CD4-positive, alpha-beta T cell treated with Interleukin-4 for 4 hours (primary cell): ENCODE measurements around the gene TECTA.
"Not testable (repeated sequence)": the region's sequence is repeated elsewhere in the genome, so short reads cannot be mapped to it uniquely, and the experiment has no call there.

Experiments used
- DNase-seq: peaks from one replicate; pipeline ENCODE4 v3.0.0-alpha.2; 2020

The TECTA gene

DNA sequence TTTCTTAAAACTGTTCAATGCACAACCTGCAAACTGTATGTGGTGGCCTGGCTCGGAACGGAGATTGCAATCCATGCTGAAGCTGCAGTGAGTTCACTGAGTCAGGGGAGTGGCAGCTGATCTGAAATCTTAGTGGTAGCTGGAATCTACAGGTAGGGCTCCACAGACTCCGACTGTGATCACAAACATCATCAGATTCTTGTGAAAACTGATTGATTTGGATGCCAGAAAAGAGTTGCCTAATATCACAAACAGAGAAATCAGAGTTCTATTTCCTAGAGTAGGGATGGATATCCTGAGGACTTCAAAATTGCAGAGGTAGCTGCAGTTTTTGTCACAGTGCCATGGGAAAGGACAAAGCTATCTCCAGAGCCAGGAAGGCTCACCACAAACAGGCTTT is 134.0 kb downstream of the TECTA start:
- no peak for DNase-seq

DNA sequence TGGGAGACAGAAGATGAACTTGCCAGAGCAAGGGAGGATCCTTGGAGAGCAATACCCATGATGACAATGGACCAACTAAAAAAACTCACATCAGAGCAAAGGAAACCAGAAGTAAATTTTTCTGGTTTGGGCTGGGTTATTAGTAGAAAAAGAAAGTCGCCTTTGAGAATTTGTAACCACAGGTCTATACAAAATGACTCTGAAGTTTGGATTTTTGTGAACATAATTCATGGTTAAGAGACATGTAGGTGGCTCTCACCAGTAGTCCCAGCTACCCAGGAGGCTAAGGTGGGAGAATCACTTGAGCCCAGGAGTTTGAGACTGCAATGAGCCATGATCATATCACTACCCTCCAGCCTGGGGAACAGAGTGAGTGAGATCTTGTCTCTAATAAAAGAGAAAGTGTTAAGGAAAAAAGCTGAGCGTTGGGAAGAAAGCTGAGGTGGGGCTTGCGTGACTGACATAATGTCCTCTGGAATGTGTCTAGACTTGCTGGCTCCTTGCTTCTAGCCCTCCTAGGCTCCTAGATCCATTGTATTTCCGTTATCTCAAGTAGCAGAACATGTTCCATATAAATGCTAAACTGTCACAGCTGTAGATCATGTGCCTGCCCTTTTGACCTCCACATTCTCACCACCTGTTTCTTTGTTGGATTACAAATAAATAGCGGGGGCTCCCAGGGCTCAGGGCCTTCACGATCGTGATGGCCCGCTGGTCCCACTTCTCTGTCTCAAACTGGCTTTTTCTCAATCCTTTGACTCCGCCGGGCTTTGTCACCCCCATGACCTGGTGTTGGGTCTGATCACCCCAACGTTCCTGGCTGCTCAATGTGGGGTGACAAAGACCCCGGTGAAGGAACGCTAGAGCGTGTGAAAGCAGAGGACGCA is 135.3 kb downstream of the TECTA start:
- no peak for DNase-seq

DNA sequence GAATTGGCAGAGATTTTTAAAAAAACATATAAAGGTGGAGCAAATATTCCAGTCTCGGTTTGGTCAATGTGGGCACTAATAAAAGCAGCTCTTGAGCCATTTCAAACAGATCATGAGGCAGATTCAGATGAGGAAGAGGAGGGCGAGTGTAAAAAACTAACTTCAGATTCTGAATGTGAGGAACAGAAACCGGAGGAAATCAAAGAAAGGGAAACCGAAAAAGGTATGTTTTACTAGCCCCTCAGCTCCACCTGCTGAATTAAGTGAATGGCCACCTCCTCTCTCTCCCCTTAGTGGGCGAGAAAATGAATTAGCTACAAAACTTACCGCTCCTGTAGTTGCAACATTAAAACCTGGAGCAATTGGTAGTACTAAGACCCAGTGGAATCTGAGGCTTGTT is 136.2 kb downstream of the TECTA start:
- DNase-seq, result not testable (repeated sequence)

DNA sequence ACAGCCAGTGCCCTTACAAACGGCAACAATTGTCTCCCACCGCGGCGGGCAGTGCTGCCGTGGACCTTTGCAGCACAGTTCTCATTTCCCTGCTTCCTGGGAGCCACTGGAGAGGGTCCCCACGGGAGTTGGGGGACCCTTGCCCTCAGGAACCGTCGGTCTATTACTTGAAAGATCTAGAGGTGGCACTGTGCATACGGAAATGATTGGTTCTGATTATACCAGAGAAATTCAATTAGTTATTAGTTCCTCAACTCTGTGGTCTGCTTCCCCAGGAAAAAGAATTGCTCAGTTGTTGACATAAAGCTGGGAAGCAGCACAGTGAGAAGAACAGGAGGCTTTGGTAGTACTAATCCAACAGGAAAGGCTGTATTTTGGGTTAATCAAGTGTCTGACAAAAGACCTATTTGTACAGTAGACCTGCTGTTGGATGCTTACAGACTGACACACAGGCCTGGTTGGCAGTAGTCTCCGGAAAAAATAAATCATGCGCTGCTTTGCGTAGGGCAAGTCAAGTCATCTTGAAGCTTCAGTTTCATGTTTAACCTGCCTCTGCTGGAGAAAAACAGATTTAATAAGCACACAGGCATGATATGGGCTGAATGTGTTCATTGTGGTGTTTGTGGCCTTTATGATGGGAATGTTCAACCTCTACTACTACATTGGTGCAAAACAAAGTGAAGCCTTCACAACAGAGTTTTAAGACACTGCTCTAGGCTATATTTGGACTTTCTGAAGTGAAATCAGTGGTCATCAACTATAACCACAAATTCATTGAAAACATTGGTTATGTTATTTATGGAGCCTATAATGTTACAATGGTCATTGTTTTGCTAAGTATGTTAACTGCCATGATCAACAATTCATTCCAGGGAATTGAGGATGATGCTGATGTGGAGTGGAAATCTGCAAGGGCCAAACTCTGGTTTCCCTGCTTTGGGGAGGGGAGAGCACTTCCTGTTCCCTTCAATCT is 136.9 kb downstream of the TECTA start:
- no peak for DNase-seq

DNA sequence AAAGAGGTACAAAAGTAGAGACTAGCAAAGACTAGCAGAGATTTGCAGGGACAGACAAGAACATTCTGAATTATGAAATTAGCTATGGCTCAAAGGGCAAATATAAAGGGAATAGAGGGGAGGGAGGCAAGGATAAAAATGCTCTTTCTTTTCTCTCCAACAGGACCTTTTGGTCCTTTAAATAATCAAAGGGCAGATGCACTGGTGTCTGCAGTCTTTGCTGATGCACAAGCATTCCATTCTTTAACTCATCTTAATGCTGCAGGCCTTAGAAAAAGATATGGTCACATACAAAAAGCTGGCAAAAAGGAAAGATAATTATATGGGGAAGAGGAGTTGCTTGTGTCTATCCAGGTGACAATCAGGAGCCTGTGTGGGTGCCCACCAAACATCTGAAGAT is 137.9 kb downstream of the TECTA start:
- DNase-seq, result no peak

DNA sequence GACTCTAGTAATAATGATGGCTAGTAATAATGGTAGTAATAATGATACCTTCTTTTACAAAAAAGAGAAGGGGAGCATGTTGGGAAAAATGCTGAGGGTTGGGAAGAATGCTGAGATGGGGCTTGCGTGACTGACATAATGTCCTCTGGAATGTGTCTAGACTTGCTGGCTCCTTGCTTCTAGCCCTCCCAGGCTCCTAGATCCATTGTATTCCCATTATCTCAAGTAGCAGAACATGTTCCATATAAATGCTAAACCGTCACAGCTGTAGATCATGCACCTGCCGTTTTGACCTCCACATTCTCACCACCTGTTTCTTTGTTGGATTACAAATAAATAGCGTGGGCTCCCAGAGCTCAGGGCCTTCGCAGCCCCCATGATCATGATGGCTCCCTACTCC is 139.0 kb downstream of the TECTA start:
- not testable (repeated sequence) for DNase-seq

DNA sequence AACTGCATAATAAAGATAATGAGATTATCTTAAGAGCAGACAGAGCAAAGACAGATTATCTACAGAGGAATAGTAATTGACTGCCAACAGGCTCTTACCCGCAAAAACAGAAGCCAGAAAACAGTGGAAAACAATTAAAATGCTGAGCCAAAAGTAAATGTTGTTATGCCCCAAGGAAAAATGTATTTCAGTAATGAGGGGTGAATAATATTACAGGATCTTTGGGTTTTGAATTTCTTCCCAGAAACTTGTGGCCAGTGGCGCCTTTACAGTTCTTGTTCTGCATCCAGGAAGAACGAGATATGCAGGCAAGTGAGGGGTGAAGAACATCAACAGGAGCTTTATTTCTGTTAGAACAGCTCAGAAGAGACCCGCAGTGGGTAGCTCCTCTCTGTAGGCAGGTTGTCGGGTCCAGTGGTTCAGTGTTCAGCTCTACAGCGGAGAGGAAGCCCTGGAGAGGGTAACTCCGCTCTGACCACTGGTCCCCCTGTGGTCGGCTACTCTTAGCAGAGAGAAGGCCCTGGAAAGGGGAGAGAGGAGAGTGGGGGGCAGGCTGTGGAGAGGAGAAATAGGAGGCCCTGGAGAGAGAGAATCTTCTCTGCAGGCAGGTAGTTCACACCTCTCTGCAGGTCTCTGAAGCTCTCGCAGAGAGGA is 139.7 kb downstream of the TECTA start:
- DNase-seq, result no peak
